Trophoblast cell (in vitro differentiated cells and primary cell): ENCODE data around the gene NCOR2.

Experiments
- DNase-seq, 2 donors: peaks; one replicate each; pipeline ENCODE4 v3.0.0-alpha.2; 2016
- H2AFZ ChIP-seq: 2 replicates; pipeline ENCODE4 v1.6.1; 2013; ENCODE audit warnings: low read length, moderate library complexity, mild to moderate bottlenecking; ENCODE audit not compliant: insufficient read depth, poor library complexity
- H2AK5ac ChIP-seq: 2 replicates; pipeline ENCODE4 v1.6.1; 2013; ENCODE audit warnings: mild to moderate bottlenecking, low read length
- H2BK120ac ChIP-seq: 2 replicates; pipeline ENCODE4 v1.6.1; 2013; ENCODE audit warnings: low read length, mild to moderate bottlenecking, moderate library complexity; ENCODE audit not compliant: insufficient read depth, poor library complexity
- H2BK12ac ChIP-seq: 2 replicates; pipeline ENCODE4 v1.6.1; 2013; ENCODE audit warnings: mild to moderate bottlenecking, low read length, moderate library complexity
- H2BK5ac ChIP-seq: 2 replicates; pipeline ENCODE4 v1.6.1; 2013; ENCODE audit warnings: low read length, low read depth, moderate library complexity, mild to moderate bottlenecking; ENCODE audit not compliant: poor library complexity
- H3K14ac ChIP-seq: 2 replicates; pipeline ENCODE4 v1.6.1; 2013; ENCODE audit warnings: mild to moderate bottlenecking, low read length
- H3K18ac ChIP-seq: 2 replicates; pipeline ENCODE4 v1.6.1; 2013; ENCODE audit warnings: mild to moderate bottlenecking, low read length
- H3K23ac ChIP-seq: 2 replicates; pipeline ENCODE4 v1.6.1; 2013; ENCODE audit warnings: low read length
- H3K27ac ChIP-seq: 2 replicates; pipeline ENCODE4 v1.5.1; 2013; ENCODE audit warnings: low read depth, mild to moderate bottlenecking, inconsistent platforms, low read length, moderate library complexity
- H3K27me3 ChIP-seq: 2 replicates; pipeline ENCODE4 v1.6.1; 2013; ENCODE audit warnings: inconsistent platforms, mild to moderate bottlenecking, low read length, moderate library complexity; ENCODE audit not compliant: insufficient read depth
- H3K36me3 ChIP-seq, 2 experiments: 1 replicate in 1 of 2; 2 replicates in 1 of 2; pipeline ENCODE4 v1.6.1; 2013; ENCODE audit warnings: low read length in 2 of 2, mild to moderate bottlenecking in 2 of 2, moderate library complexity in 1 of 2; ENCODE audit not compliant: insufficient read depth in 2 of 2, control insufficient read depth in 1 of 2
- H3K4ac ChIP-seq: 2 replicates; pipeline ENCODE4 v1.6.1; 2013; ENCODE audit warnings: low read depth, mild to moderate bottlenecking, low read length, moderate library complexity
- H3K4me1 ChIP-seq, 2 experiments: 1 replicate in 1 of 2; 2 replicates in 1 of 2; pipeline ENCODE4 v1.6.1; 2013; ENCODE audit warnings: low read length in 2 of 2, mild to moderate bottlenecking in 2 of 2, moderate library complexity in 1 of 2; ENCODE audit not compliant: insufficient read depth in 2 of 2, control insufficient read depth in 1 of 2
- H3K4me2 ChIP-seq: 2 replicates; pipeline ENCODE4 v1.6.1; 2013; ENCODE audit warnings: inconsistent platforms, mild to moderate bottlenecking, low read length, moderate library complexity
- H3K4me3 ChIP-seq: 2 replicates; pipeline ENCODE4 v1.5.1; 2013; ENCODE audit warnings: mild to moderate bottlenecking, low read depth, low read length, inconsistent platforms
- H3K79me1 ChIP-seq: one replicate; pipeline ENCODE4 v1.6.1; 2013; ENCODE audit warnings: low read length
- H3K79me2 ChIP-seq: 2 replicates; pipeline ENCODE4 v1.6.1; 2013; ENCODE audit warnings: low read length, mild to moderate bottlenecking; ENCODE audit not compliant: control insufficient read depth, insufficient read depth, poor library complexity
- H3K9ac ChIP-seq: 2 replicates; pipeline ENCODE4 v1.6.1; 2013; ENCODE audit warnings: mild to moderate bottlenecking, low read length
- H3K9me3 ChIP-seq: 2 replicates; pipeline ENCODE4 v1.6.1; 2013; ENCODE audit warnings: low read depth, mild to moderate bottlenecking, control low read depth, inconsistent platforms, low read length; ENCODE audit not compliant: insufficient read depth
- H4K12ac ChIP-seq: 2 replicates; pipeline ENCODE4 v1.6.1; 2013; ENCODE audit warnings: low read depth, mild to moderate bottlenecking, low read length, moderate library complexity
- H4K8ac ChIP-seq: 2 replicates; pipeline ENCODE4 v1.6.1; 2013; ENCODE audit warnings: low read depth, mild to moderate bottlenecking, low read length, moderate library complexity
- H4K91ac ChIP-seq: one replicate; pipeline ENCODE4 v1.6.1; 2013; ENCODE audit warnings: low read depth, mild to moderate bottlenecking, low read length, moderate library complexity
- WGBS: extraction: QIAGEN DNeasy Blood & Tissue Kit; methylation state at CpG from one replicate; pipeline ENCODE4 v1.1.7; 2013; ENCODE audit warnings: missing lambda C conversion rate; ENCODE audit not compliant: insufficient read length, insufficient coverage; ENCODE audit errors: extremely low coverage; 5-methylcytosine and 5-hydroxymethylcytosine counted together

NCOR2 gene

DNA sequence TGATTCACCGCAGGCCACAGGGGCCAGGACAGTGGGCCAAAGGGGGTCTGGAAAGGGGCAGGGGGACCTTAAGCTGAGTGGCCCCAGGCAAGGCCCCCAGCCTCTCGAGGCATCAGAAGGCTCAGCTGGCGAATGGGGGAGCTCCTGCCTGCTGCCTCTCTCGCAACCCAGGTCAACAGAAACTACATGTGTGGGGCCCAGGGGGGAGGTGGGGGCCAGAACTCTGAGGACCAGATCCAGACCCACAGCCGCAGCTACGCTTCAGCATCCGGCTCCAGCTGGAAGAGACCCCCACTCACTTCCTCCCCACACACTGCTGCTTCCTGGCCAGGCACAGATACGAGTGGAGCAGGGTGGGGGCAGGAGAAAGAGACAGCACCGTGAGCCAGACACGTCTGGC, 46.5 kb downstream of the NCOR2 start:
- H3K4me3 ChIP-seq: no peak overlapping the region
- DNase-seq: no peak
- no peak overlapping the region for H2BK5ac ChIP-seq
- peaks cover 17% of the 10 kb centered on the region for H3K79me2 ChIP-seq
- no peak overlapping the region for H2BK120ac ChIP-seq
- no peak overlapping the region for H4K8ac ChIP-seq
- H3K4me2 ChIP-seq: no peak overlapping the region
- no CpG with 5 or more reads among the region's 10 CpGs for WGBS
- no peak overlapping the region for H3K14ac ChIP-seq
- H3K27me3 ChIP-seq: no peaks in the 10 kb centered on the region
- H3K23ac ChIP-seq: no peak overlapping the region
- H3K9me3 ChIP-seq: peaks cover 2% of the 10 kb centered on the region
- H2BK12ac ChIP-seq: peak overlapping the region; percentile 16
- no peak overlapping the region for H3K9ac ChIP-seq
- H3K18ac ChIP-seq: peak overlapping the region; percentile 52
- H3K36me3 ChIP-seq: peaks cover 2 to 7% of the 10 kb centered on the region in 2 experiments
- no peak overlapping the region for H2AFZ ChIP-seq
- peak overlapping the region; percentile 11 for H2AK5ac ChIP-seq
- peaks cover 27 to 37% of the 10 kb centered on the region in 2 experiments for H3K4me1 ChIP-seq
- H3K79me1 ChIP-seq: peaks cover 7% of the 10 kb centered on the region
- H3K27ac ChIP-seq: peak overlapping the region; percentile 24
- no peak overlapping the region for H4K12ac ChIP-seq
- H4K91ac ChIP-seq: no peak overlapping the region
- peak overlapping the region; percentile 30 for H3K4ac ChIP-seq

DNA sequence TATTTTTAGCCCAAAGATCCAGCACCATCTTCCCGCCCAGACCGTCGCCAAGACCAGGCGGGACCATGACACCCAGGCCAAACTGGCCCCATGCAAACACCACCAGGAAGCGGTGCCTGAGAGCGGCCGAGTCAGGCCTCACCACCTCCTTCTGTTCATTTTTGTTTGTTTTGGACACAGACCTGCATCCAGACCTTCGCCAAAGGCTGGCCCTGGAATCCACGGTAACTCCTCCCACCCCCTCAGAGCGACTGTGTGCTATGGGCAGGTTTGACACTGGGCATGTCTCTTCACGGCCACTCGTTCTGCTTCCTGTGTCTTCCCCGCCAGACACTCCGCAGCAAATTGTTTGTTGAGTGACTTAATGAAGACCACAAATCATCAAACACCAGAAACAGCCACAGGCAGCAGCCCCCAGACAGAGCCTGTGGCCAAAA, 47.1 kb downstream of the NCOR2 start:
- peak; percentile 53 to 78 for DNase-seq
- no CpG with 5 or more reads among the region's 14 CpGs for WGBS
- no peak overlapping the region for H3K9ac ChIP-seq
- peaks cover 17% of the 10 kb centered on the region for H3K79me2 ChIP-seq
- H3K14ac ChIP-seq: no peak overlapping the region
- peaks cover 3% of the 10 kb centered on the region for H3K9me3 ChIP-seq
- no peak overlapping the region for H4K8ac ChIP-seq
- H3K4ac ChIP-seq: no peak overlapping the region
- H3K27ac ChIP-seq: peak overlapping the region; percentile 24
- no peak overlapping the region for H4K91ac ChIP-seq
- peaks cover 2 to 7% of the 10 kb centered on the region in 2 experiments for H3K36me3 ChIP-seq
- H3K27me3 ChIP-seq: no peaks in the 10 kb centered on the region
- H3K4me3 ChIP-seq: no peak overlapping the region
- no peak overlapping the region for H2BK120ac ChIP-seq
- H3K79me1 ChIP-seq: peaks cover 7% of the 10 kb centered on the region
- peak overlapping the region; percentile 24 for H3K18ac ChIP-seq
- H2BK12ac ChIP-seq: no peak overlapping the region
- H3K4me2 ChIP-seq: no peak overlapping the region
- H3K4me1 ChIP-seq: peaks cover 27 to 37% of the 10 kb centered on the region in 2 experiments
- no peak overlapping the region for H4K12ac ChIP-seq
- H3K23ac ChIP-seq: no peak overlapping the region
- no peak overlapping the region for H2BK5ac ChIP-seq
- no peak overlapping the region for H2AFZ ChIP-seq
- H2AK5ac ChIP-seq: no peak overlapping the region

DNA sequence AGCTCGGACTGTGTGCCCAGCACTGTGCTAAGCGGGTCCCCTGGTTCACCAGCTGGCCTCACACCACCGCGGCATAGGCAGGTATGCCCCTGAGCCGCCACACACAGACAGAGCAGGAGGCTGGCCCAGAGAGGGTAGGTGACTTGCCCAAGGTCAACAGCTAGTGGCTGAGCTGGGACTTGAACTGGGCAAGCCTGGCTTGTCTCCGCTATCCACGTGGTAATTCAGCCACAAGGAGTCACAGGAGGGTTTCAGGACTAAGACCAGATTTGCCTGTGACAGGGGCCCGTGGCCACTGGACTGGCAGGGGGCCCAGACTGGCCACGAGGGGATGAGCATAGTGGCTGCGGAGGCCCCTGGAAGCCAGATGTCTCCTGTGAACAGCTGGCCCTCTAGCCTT, 47.7 kb downstream of the NCOR2 start:
- peak overlapping the region; percentile 4 for H3K27ac ChIP-seq
- H3K4me1 ChIP-seq: peaks cover 27 to 37% of the 10 kb centered on the region in 2 experiments
- no peak for DNase-seq
- peak overlapping the region; percentile 5 for H3K14ac ChIP-seq
- peak overlapping the region; percentile 45 for H2AK5ac ChIP-seq
- peak overlapping the region; percentile 30 for H4K91ac ChIP-seq
- no peak overlapping the region for H2BK12ac ChIP-seq
- H3K4me3 ChIP-seq: no peak overlapping the region
- H3K23ac ChIP-seq: no peak overlapping the region
- no peak overlapping the region for H2AFZ ChIP-seq
- H4K8ac ChIP-seq: no peak overlapping the region
- peak overlapping the region; percentile 50 for H3K18ac ChIP-seq
- peaks cover 7% of the 10 kb centered on the region for H3K79me1 ChIP-seq
- no peak overlapping the region for H4K12ac ChIP-seq
- H3K27me3 ChIP-seq: no peaks in the 10 kb centered on the region
- no peak overlapping the region for H3K9ac ChIP-seq
- no peak overlapping the region for H3K4me2 ChIP-seq
- peak overlapping the region; percentile 7 for H3K4ac ChIP-seq
- H3K9me3 ChIP-seq: peaks cover 3% of the 10 kb centered on the region
- no peak overlapping the region for H2BK5ac ChIP-seq
- peaks cover 17% of the 10 kb centered on the region for H3K79me2 ChIP-seq
- no CpG with 5 or more reads among the region's 10 CpGs for WGBS
- peak overlapping the region; percentile 4 for H2BK120ac ChIP-seq
- peaks cover 2 to 8% of the 10 kb centered on the region in 2 experiments for H3K36me3 ChIP-seq

DNA sequence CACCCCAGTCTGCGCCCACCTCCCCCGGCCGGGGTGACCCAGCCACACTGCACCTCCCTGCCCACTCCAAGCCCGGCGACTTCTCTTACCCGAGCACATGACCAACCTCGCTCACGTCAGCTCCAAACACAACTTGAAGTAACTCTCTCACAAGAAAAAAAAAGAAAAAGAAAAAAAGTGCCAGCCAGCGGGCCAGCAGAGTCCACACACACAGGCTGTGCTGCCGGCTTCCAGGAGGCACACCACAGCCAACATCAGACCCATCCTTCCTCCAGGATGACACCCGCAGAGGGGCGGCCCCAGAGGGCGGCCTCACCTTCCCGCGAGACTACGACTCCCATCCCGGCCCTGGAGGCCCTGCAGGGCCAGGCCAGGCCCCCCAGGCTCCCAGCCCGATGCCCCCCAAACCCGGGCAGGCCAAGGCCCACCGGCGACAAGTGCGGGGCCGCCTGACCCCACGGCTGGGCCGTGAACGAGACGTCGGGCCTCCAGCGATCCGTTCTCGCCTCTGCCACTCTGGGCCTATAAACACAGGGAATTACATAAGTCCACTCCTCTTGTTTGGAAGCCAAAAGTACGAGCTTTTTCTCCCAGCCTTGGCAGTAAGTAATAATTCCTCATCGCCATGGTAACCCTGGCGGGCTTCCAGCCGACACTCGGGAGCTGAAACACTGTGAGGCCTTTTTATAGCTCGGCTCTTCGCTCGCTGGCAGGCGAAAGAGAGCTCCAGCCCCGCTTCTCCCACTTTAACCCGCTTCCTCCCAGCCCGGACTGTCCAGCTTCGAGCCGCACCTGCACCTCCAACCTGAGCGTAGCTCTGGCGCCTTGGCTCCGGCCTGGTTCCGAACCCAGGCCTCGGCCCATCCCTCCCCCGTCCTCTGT, 49.1 kb downstream of the NCOR2 start:
- H2BK12ac ChIP-seq: no peak overlapping the region
- H3K79me2 ChIP-seq: peaks cover 17% of the 10 kb centered on the region
- H3K4me2 ChIP-seq: no peak overlapping the region
- H3K4me3 ChIP-seq: no peak overlapping the region
- no peak overlapping the region for H3K9ac ChIP-seq
- peaks cover 7% of the 10 kb centered on the region for H3K79me1 ChIP-seq
- peak overlapping the region; percentile 12 for H3K27ac ChIP-seq
- no peak overlapping the region for H4K91ac ChIP-seq
- H4K8ac ChIP-seq: no peak overlapping the region
- no peak overlapping the region for H2BK120ac ChIP-seq
- no peak overlapping the region for H2AFZ ChIP-seq
- H3K18ac ChIP-seq: peak overlapping the region; percentile 37
- H3K27me3 ChIP-seq: no peaks in the 10 kb centered on the region
- no peak overlapping the region for H3K14ac ChIP-seq
- H4K12ac ChIP-seq: no peak overlapping the region
- H3K23ac ChIP-seq: no peak overlapping the region
- no CpG with 5 or more reads among the region's 51 CpGs for WGBS
- peaks cover 2 to 8% of the 10 kb centered on the region in 2 experiments for H3K36me3 ChIP-seq
- peak in 1 of 2 donors; percentile 55 for DNase-seq
- peaks cover 28 to 37% of the 10 kb centered on the region in 2 experiments for H3K4me1 ChIP-seq
- peak overlapping the region; percentile 11 for H2AK5ac ChIP-seq
- H2BK5ac ChIP-seq: no peak overlapping the region
- H3K9me3 ChIP-seq: peaks cover 3% of the 10 kb centered on the region
- H3K4ac ChIP-seq: peak overlapping the region; percentile 31
